OCI-LY1 (cell line): ENCODE results near the gene OR1I1.
"Not testable (repeated sequence)": the region's sequence is repeated elsewhere in the genome, so short reads cannot be mapped to it uniquely, and the experiment has no call there.

ENCODE experiments used
- H2AFZ ChIP-seq: fragments of 200-600 bp; sonication (generic), shearing (Covaris generic); 2 replicates; pipeline ENCODE4 v1.6.0; 2014; ENCODE audit warnings: antibody characterized with exemption, mild to moderate bottlenecking, low read length
- H3F3A ChIP-seq: fragments of 200-600 bp; sonication (generic), shearing (Covaris generic); 2 replicates; pipeline ENCODE4 v1.6.0; 2014; ENCODE audit warnings: mild to moderate bottlenecking, antibody characterized with exemption, low read length, moderate library complexity; ENCODE audit not compliant: insufficient read depth
- H3K27ac ChIP-seq: fragments of 200-600 bp; sonication (generic); 2 replicates; pipeline ENCODE4 v1.5.1; 2014; ENCODE audit warnings: low read length, mixed run types, mild to moderate bottlenecking, low read depth; ENCODE audit not compliant: poor library complexity, severe bottlenecking
- H3K27me3 ChIP-seq: fragments of 200-600 bp; sonication (generic); 2 replicates; pipeline ENCODE4 v1.6.0; 2014; ENCODE audit warnings: antibody characterized with exemption, mild to moderate bottlenecking, low read length, moderate library complexity; ENCODE audit not compliant: insufficient read depth
- H3K36me3 ChIP-seq: fragments of 200-600 bp; sonication (generic); 2 replicates; pipeline ENCODE4 v1.6.1; 2014; ENCODE audit warnings: mild to moderate bottlenecking, antibody characterized with exemption, low read length, moderate library complexity, mixed read lengths; ENCODE audit not compliant: insufficient read depth
- H3K4me1 ChIP-seq: fragments of 200-600 bp; sonication (generic); 2 replicates; pipeline ENCODE4 v1.5.1; 2014; ENCODE audit warnings: mild to moderate bottlenecking, low read length, moderate library complexity; ENCODE audit not compliant: insufficient read depth, severe bottlenecking
- H3K4me2 ChIP-seq: fragments of 200-600 bp; sonication (generic), shearing (Covaris generic); 2 replicates; pipeline ENCODE4 v1.6.1; 2014; ENCODE audit warnings: low read length
- H3K4me3 ChIP-seq: fragments of 200-600 bp; sonication (generic); 2 replicates; pipeline ENCODE4 v1.5.1; 2014; ENCODE audit warnings: low read length, low read depth, mild to moderate bottlenecking, mixed read lengths; ENCODE audit not compliant: poor library complexity, severe bottlenecking
- H3K79me2 ChIP-seq: fragments of 200-600 bp; shearing (Covaris generic); 2 replicates; pipeline ENCODE4 v1.6.1; 2016; ENCODE audit warnings: mixed run types, low read length, mixed read lengths; ENCODE audit not compliant: insufficient read depth
- H3K9ac ChIP-seq: fragments of 200-600 bp; sonication (generic), shearing (Covaris generic); 2 replicates; pipeline ENCODE4 v1.6.1; 2014; ENCODE audit warnings: mild to moderate bottlenecking, low read length, mixed read lengths
- H3K9me2 ChIP-seq: fragments of 200-600 bp; sonication (generic), shearing (Covaris generic); 2 replicates; pipeline ENCODE4 v1.6.1; 2014; ENCODE audit warnings: low read depth, mild to moderate bottlenecking, low read length, mixed read lengths
- H3K9me3 ChIP-seq: fragments of 200-600 bp; shearing (Covaris generic); 2 replicates; pipeline ENCODE4 v1.6.1; 2014; ENCODE audit warnings: low read length, mixed read lengths
- H4K20me1 ChIP-seq: fragments of 200-600 bp; sonication (generic), shearing (Covaris generic); 2 replicates; pipeline ENCODE4 v1.6.0; 2016; ENCODE audit warnings: mild to moderate bottlenecking, low read length; ENCODE audit not compliant: insufficient read depth
- EZH2 ChIP-seq: fragments of 200-600 bp; sonication (generic), shearing (Covaris generic); IDR thresholded peaks from 2 replicates; pipeline ENCODE4 v1.8.0; 2017; ENCODE audit warnings: borderline replicate concordance, mixed run types, mild to moderate bottlenecking, antibody characterized with exemption, low read length, moderate library complexity, mixed read lengths
- TF ChIP-seq, protein P1 (sequence below): fragments of 200-600 bp; sonication (generic), shearing (Covaris generic); IDR thresholded peaks from 2 replicates; pipeline ENCODE4 v1.5.1; 2017; ENCODE audit warnings: mild to moderate bottlenecking, antibody characterized with exemption, low read length, moderate library complexity, mixed read lengths

Gene OR1I1

GRCh38 chr19:15048885-15049541 is 33.0 kb upstream of the OR1I1 start, which contains the start of gene CASP14:
CASP14 (plus strand) TSS chr19:15049480; CDS start chr19:15052252, 2,772 bp downstream.
- H2AFZ ChIP-seq, result no peak within 1 kb of the TSS
- H3K79me2 ChIP-seq, result no peaks in the 10 kb centered on the region
- H3K9me2 ChIP-seq, result no peaks in the 10 kb centered on the region
- H3K4me2 ChIP-seq, result no peak within 1 kb of the TSS
- no peak within 1 kb of the TSS for H3K4me3 ChIP-seq
- H3K27me3 ChIP-seq, result no peaks in the 10 kb centered on the region
- TF ChIP-seq, protein P1, sequence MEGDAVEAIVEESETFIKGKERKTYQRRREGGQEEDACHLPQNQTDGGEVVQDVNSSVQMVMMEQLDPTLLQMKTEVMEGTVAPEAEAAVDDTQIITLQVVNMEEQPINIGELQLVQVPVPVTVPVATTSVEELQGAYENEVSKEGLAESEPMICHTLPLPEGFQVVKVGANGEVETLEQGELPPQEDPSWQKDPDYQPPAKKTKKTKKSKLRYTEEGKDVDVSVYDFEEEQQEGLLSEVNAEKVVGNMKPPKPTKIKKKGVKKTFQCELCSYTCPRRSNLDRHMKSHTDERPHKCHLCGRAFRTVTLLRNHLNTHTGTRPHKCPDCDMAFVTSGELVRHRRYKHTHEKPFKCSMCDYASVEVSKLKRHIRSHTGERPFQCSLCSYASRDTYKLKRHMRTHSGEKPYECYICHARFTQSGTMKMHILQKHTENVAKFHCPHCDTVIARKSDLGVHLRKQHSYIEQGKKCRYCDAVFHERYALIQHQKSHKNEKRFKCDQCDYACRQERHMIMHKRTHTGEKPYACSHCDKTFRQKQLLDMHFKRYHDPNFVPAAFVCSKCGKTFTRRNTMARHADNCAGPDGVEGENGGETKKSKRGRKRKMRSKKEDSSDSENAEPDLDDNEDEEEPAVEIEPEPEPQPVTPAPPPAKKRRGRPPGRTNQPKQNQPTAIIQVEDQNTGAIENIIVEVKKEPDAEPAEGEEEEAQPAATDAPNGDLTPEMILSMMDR, result no peak
- no peak for TF ChIP-seq EZH2
- H4K20me1 ChIP-seq, result no peaks in the 10 kb centered on the region
- H3K36me3 ChIP-seq, result no peaks in the 10 kb centered on the region
- no peaks in the 10 kb centered on the region for H3F3A ChIP-seq
- no peaks in the 10 kb centered on the region for H3K9me3 ChIP-seq
- no peaks in the 10 kb centered on the region for H3K4me1 ChIP-seq
- no peak within 1 kb of the TSS for H3K9ac ChIP-seq
- no peak within 1 kb of the TSS for H3K27ac ChIP-seq

- Histone ChIP-seq H3F3A (no peaks in the 10 kb centered on the region), H3K9me2 (no peaks in the 10 kb centered on the region), H3K9me3 (no peaks in the 10 kb centered on the region), H3K4me3 (no peak overlapping the region), H3K27ac (no peak overlapping the region), H2AFZ (no peak overlapping the region), H3K79me2 (no peaks in the 10 kb centered on the region), H3K9ac (no peak overlapping the region), H3K4me1 (no peaks in the 10 kb centered on the region), H3K27me3 (no peaks in the 10 kb centered on the region), H4K20me1 (no peaks in the 10 kb centered on the region), H3K36me3 (no peaks in the 10 kb centered on the region), H3K4me2 (no peak overlapping the region)
- TF ChIP-seq EZH2, result no peak
- TF ChIP-seq, protein P1, result no peak
Observed at GRCh38 chr19:15050639-15051038, 31.4 kb upstream of the OR1I1 start.

GRCh38 chr19:15062036-15062435 is 20.0 kb upstream of the OR1I1 start:
- no peak overlapping the region for H2AFZ ChIP-seq
- TF ChIP-seq EZH2, result no peak
- TF ChIP-seq, protein P1, result no peak
- no peaks in the 10 kb centered on the region; the same call in 1 of the 2 replicates for H3K27me3 ChIP-seq
- H3F3A ChIP-seq, result no peaks in the 10 kb centered on the region
- H3K4me2 ChIP-seq, result no peak overlapping the region
- H3K9me2 ChIP-seq, result no peaks in the 10 kb centered on the region
- no peaks in the 10 kb centered on the region for H3K79me2 ChIP-seq
- no peak overlapping the region for H3K9ac ChIP-seq
- H3K4me1 ChIP-seq, result no peaks in the 10 kb centered on the region
- no peaks in the 10 kb centered on the region for H3K36me3 ChIP-seq
- no peaks in the 10 kb centered on the region for H4K20me1 ChIP-seq
- no peak overlapping the region for H3K4me3 ChIP-seq
- H3K27ac ChIP-seq, result no peak overlapping the region
- H3K9me3 ChIP-seq, result no peaks in the 10 kb centered on the region

GRCh38 chr19:15070386-15070785 is 11.6 kb upstream of the OR1I1 start:
- H3K27me3 ChIP-seq, H3F3A ChIP-seq, H3K9me2 ChIP-seq, H3K36me3 ChIP-seq, H3K4me1 ChIP-seq, H4K20me1 ChIP-seq, H3K4me2 ChIP-seq, H3K27ac ChIP-seq, H3K4me3 ChIP-seq, H2AFZ ChIP-seq, H3K9ac ChIP-seq, H3K79me2 ChIP-seq, H3K9me3 ChIP-seq: not testable (repeated sequence)
